ENCODE measurements around the gene ATPAF2.

ATPAF2 gene

DNA sequence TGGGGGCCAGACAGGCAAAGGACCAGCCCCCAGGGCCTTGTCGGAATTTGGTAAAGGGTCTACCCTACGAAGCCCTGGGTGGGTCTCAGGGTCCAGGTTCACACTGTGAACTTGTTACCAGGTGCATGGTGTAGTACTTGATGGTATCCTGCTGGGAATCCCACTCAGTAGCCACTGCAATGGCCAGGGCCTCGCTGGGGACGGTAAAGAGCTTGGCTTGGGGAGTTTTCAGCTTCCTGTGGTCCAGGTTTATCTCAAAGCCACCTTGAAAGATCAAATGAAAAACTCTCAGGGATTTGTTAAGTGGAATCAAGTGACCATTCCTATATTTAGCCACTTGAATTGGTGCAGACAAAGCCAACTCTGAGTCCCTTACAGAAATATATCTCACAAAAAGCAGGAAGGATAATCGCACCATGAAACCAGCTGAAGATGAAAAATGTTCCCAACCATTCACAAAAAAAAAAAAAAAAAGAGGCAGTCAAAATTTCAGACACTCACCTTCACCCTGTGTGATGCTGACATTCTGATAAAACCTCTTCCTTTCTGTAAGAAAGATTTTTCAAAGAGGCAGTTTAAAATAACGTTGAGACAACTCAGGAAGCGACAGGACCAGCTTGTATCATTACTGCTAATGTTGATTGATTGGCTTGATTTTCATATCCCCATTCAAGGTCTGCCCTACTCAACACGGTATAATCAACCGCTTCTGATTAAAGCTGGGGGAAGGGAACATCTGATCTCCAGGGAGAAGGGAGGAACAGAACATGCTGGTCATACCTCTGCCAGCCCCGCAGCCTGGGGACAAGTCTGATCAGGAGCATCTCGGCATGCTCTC lies 10.6 kb downstream of the ATPAF2 start:
- no peak overlapping the region for H3K9ac ChIP-seq (ENCODE audit: low read length)
- H2AFZ ChIP-seq (ENCODE audit: low read depth, low read length, severe bottlenecking), result no peak overlapping the region
- TF ChIP-seq EZH2phosphoT487 (conservative IDR thresholded peaks at IDR 0.05; ENCODE audit: low read length), result no peak
- TF ChIP-seq, protein P1, sequence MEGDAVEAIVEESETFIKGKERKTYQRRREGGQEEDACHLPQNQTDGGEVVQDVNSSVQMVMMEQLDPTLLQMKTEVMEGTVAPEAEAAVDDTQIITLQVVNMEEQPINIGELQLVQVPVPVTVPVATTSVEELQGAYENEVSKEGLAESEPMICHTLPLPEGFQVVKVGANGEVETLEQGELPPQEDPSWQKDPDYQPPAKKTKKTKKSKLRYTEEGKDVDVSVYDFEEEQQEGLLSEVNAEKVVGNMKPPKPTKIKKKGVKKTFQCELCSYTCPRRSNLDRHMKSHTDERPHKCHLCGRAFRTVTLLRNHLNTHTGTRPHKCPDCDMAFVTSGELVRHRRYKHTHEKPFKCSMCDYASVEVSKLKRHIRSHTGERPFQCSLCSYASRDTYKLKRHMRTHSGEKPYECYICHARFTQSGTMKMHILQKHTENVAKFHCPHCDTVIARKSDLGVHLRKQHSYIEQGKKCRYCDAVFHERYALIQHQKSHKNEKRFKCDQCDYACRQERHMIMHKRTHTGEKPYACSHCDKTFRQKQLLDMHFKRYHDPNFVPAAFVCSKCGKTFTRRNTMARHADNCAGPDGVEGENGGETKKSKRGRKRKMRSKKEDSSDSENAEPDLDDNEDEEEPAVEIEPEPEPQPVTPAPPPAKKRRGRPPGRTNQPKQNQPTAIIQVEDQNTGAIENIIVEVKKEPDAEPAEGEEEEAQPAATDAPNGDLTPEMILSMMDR (IDR thresholded peaks at IDR 0.05; ENCODE audit: insufficient read depth, low read length, poor library complexity, severe bottlenecking), result no peak
- H3K9me2 ChIP-seq (replicated peaks; ENCODE audit: insufficient read depth, low read length), result no peaks in the 10 kb centered on the region
- no peak overlapping the region for H3K4me2 ChIP-seq (ENCODE audit: low read depth, low read length, poor library complexity, severe bottlenecking)
- H3F3A ChIP-seq (ENCODE audit: insufficient read depth), result no peaks in the 10 kb centered on the region
- no peak overlapping the region for H3K4me3 ChIP-seq (ENCODE audit: insufficient read depth, low read length, poor library complexity, severe bottlenecking)
- no peaks in the 10 kb centered on the region for H3K36me3 ChIP-seq (ENCODE audit: low read length)
- H3K9me3 ChIP-seq (ENCODE audit: insufficient read depth, low read length), result no peaks in the 10 kb centered on the region
- no peaks in the 10 kb centered on the region for H4K20me1 ChIP-seq (ENCODE audit: low read depth, low read length)
- peaks cover 21% of the 10 kb centered on the region for H3K79me2 ChIP-seq (ENCODE audit: insufficient read depth, low read length)
- no peak overlapping the region for H3K27ac ChIP-seq (ENCODE audit: low read depth, low read length)
- H3K27me3 ChIP-seq (ENCODE audit: low read length), result no peaks in the 10 kb centered on the region

DNA sequence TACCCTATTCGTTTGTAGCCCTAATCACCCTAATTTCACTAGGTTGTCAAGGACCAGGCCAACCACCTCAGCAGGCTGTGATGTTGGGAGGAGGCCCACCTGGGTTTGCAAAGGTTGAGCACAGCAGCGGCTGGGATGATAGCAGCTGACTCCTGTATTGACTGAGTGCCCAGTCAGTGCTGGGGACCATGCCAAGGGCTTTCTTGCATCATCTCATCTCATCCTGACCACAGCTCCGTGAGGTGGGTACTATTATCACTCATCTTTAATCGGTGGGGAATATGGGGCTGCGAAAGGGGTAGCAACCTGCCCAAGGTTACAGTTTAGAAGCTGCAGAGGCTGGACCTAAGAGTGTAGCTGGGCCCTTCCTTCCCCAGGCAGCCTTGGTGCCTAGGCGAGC lies 11.7 kb downstream of the ATPAF2 start:
- no peak overlapping the region for H3K27ac ChIP-seq (ENCODE audit: low read depth, low read length)
- H3K4me2 ChIP-seq (ENCODE audit: low read depth, low read length, poor library complexity, severe bottlenecking), result no peak overlapping the region
- H3K27me3 ChIP-seq (ENCODE audit: low read length), result no peaks in the 10 kb centered on the region

GRCh38 chr17:18025945-18026776 lies 12.8 kb downstream of the ATPAF2 start:
- Histone ChIP-seq H3K4me2 (ENCODE audit: low read depth, low read length, poor library complexity, severe bottlenecking) (no peak overlapping the region), H3K4me3 (ENCODE audit: insufficient read depth, low read length, poor library complexity, severe bottlenecking) (no peak overlapping the region), H3K79me2 (ENCODE audit: insufficient read depth, low read length) (peaks cover 3% of the 10 kb centered on the region; the same call in 1 of the 2 replicates), H4K20me1 (ENCODE audit: low read depth, low read length) (no peaks in the 10 kb centered on the region), H3K9me3 (ENCODE audit: insufficient read depth, low read length) (no peaks in the 10 kb centered on the region), H3K27me3 (ENCODE audit: low read length) (no peaks in the 10 kb centered on the region), H3K9me2 (replicated peaks; ENCODE audit: insufficient read depth, low read length) (no peaks in the 10 kb centered on the region), H2AFZ (ENCODE audit: low read depth, low read length, severe bottlenecking) (no peak overlapping the region), H3K9ac (ENCODE audit: low read length) (no peak overlapping the region), H3F3A (ENCODE audit: insufficient read depth) (no peaks in the 10 kb centered on the region), H3K27ac (ENCODE audit: low read depth, low read length) (no peak overlapping the region), H3K36me3 (ENCODE audit: low read length) (no peaks in the 10 kb centered on the region)
- no peak for TF ChIP-seq EZH2phosphoT487 (conservative IDR thresholded peaks at IDR 0.05; ENCODE audit: low read length)
- TF ChIP-seq, protein P1 (IDR thresholded peaks at IDR 0.05; ENCODE audit: insufficient read depth, low read length, poor library complexity, severe bottlenecking), result no peak

More for the DNA sequence above, 11.7 kb downstream of the ATPAF2 start:
- TF ChIP-seq, protein P1 (IDR thresholded peaks at IDR 0.05; ENCODE audit: insufficient read depth, low read length, poor library complexity, severe bottlenecking), result no peak
- TF ChIP-seq EZH2phosphoT487 (conservative IDR thresholded peaks at IDR 0.05; ENCODE audit: low read length), result no peak
- Histone ChIP-seq H3K9me2 (replicated peaks; ENCODE audit: insufficient read depth, low read length) (no peaks in the 10 kb centered on the region), H3K4me3 (ENCODE audit: insufficient read depth, low read length, poor library complexity, severe bottlenecking) (no peak overlapping the region), H3K79me2 (ENCODE audit: insufficient read depth, low read length) (peaks cover 11% of the 10 kb centered on the region), H3K9ac (ENCODE audit: low read length) (no peak overlapping the region), H3F3A (ENCODE audit: insufficient read depth) (no peaks in the 10 kb centered on the region), H4K20me1 (ENCODE audit: low read depth, low read length) (no peaks in the 10 kb centered on the region), H2AFZ (ENCODE audit: low read depth, low read length, severe bottlenecking) (no peak overlapping the region), H3K9me3 (ENCODE audit: insufficient read depth, low read length) (no peaks in the 10 kb centered on the region), H3K36me3 (ENCODE audit: low read length) (no peaks in the 10 kb centered on the region)
